NCI-H2107 treated with DMSO at 0.1 percent for 48 hours (cell line): ENCODE data around the gene PCBP4.

Experiments
- DNase-seq: peaks from one replicate; lab custom pipeline; 2025; ENCODE audit not compliant: unreplicated experiment; lab: John Stamatoyannopoulos, UW

The PCBP4 gene

DNA sequence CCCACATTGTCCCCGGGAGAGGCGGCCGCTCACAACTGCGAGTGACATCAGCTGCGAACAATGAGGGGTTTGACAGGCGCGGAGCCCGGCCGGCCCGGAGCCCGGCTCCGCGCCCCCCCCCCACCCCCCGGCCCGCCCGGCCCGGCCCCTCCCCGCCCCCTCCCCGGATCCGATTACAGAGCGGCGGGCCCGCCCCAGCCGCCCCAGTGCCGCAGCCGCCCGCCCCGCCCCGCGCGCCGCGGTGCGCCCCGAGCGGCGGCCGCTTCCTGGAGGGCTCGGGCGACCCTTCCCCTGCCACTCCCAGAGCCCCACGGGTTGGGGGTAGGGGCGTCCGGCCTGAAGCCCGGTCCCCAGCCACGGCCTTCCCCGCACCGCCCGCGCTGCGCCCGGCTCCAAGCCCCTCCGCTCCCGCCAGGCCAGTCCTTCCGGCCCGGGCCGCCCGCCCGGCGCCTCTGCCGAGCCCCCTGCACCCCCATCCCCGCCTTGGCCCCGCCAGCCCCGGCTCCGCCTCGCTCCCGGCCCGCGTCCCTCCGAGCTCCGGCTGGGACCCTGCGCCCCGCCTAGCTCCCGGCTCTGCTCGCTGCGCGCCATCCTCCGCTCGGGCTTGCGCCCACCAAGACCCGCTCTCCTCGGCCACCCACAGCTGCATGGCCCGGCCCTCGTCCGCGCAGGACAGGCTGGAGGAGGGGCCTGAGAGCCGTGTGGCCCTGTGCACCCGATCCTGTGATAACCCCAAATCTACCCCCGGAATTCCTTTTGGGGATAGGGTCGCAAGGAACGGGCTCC, at the start of gene PCBP4:
TSS of gene PCBP4 (minus strand) at position 71 of the 786 bp plus-strand sequence. CDS start 6,214 bp downstream, outside the sequence.
- DNase-seq: no peak

DNA sequence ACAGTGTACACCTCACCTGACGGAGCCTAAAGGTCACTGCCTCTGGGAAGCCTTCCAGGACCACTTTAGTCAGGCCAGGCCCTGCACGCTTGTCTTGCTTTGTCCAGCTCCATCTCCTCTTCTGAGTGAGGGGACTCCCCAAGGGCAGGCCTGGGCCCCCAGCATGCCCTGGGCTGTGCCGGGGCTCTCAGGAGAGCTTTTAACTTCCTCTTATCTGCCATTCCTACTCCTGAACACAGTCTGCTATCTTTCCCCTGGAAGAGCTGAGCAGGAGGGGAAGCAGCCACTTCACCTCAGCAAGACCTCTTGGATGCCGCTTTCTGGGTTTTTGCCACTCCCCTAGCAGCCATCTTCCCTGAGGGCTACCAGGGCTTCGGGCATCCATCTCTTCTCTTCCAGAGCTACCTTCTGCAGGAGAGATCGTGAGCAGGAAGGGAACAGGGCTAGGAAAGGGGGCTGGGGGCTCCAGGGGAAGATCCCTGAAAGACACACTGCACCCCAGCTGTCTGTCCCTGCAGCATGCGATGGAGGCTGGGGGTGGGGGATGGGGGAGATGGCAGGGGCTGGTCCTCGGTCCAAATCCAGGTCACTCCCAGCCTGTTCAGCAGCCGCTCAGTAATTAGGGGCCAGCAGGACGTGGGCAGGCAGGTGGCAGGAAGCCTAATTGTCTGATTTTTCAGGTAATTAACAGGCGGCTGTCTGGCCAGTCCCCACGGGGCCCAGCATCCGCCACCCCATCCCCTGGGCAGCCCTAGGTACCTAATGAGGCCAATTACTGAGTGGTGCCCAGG, 48.4 kb upstream of the PCBP4 start:
- no peak for DNase-seq

DNA sequence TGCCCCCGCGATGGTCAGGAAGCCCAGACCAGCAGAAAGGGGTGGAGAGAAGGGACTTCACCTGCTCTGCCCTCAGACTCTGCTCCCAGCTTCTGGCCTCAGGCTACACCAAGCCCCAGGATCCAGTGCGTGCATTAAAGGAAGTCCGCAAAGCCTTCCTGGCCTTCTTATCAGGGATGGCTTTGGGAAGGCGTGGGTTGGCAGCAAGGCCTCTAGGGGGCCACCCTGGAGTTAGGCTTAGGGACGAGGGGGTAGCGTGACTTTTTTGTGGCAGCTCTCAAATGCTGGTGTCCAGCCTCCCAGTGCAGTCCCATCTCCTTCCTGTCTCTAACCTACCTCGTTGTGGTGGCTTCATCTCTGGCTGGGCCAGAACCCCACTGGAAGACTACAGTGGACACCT, 47.4 kb upstream of the PCBP4 start:
- DNase-seq: no peak

DNA sequence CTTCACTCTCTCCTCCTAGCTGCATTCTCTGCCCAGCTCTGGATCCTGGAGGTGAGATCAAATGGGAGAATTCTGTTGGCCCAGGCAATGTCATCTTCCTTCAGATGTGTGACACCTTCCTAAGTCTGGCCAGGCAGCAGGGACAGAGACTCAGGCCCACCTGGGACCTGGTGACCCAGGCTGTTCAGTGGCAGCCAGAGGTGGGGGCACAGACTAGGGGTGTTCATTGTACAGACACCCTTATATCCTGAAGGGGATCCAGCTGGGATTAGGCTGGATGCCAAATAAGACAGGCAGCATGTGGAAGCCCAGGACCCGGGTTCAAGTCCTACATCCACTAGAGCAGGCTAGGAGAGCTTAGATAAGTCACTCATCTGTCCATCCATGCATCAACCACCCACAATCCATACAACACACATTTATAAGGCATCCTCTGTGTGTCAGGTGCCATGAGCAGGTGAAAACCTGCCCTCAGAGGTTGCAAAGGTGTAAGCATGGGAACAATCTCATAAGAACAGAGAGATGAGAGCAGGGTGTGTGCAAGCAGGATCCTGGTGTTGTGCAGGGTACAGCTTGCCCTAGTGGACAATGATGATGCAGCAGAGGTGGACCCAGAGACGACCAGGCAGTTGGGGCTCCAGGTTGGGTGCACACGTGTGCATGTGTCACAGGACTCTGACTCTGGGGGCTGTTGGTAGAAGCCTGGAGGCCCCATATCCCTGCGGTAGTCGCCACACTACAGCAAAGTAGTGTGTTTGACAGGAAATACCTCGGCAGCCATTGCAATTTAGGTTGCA, 46.7 kb upstream of the PCBP4 start:
- no peak for DNase-seq

DNA sequence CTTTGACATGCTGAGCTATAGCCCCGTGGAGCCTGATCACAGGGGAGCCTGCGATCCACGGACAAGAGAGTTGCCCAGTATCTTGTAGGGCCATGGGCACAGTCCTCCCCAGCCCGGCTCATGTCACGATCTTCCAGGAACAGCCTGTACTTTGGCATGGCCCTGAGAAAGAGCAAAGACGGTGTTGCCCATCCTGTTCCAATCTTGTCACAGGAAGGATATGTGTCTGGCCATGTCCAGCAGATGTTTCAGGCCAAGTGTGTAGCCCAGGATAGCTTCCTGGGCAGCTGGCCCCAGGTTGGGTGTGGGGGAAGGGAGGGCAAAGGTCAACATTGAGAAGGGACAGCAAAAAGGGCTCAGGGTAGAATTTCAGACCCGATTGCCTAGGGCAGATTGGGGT, 45.4 kb upstream of the PCBP4 start:
- no peak for DNase-seq

DNA sequence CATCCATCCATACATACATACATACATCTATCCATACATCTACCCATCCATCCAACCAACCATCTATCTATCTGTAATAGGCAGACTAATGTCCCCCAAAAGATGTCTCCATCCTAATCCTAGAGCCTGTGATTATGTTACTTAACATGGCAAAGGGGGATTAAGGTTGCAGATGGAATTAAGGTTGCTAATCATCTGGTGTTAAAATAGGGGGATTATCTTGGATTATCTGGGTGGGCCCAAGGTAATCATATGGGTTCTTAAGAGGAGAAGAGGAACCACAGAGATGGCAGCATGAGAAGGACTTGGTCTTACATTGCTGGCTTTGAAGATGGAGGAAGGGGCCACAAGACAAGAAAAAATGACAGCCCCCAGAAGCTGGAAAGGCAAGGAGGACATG, 43.2 kb upstream of the PCBP4 start:
- no peak for DNase-seq

DNA sequence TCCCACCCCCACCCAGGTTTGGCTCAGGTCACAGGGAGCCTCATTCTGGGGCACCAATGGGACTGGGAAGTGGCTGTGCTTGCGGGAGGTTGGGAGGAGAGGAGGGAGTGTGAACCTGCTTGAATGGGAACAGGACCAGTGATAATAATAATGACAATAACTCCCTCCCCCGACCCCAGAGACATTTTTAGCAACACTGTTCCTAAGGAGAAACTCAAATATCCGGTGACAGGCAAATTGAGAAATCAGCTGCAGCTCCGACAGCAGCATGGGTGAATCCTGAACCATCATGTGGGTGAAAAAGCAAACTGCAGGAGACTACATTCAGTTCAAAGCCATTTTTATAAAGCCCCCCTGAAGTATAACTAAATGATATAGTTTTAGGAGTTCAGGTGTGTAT, 40.0 kb upstream of the PCBP4 start:
- no peak for DNase-seq

DNA sequence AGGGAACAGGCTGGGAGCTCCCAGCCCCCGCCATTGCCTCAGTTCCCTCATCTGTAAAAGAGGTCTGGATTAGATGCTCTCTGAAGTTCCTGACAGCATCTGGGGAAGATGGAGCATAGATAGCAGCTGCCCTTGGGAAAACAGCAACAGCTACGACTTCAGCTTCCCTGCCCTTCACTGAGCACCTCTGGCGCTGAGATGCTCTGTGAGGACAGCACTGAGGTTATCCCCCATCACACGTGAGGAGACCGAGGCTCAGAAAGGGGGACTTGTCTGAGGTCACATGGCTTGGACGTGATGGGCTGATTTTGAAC, 39.5 kb upstream of the PCBP4 start:
- no peak for DNase-seq

DNA sequence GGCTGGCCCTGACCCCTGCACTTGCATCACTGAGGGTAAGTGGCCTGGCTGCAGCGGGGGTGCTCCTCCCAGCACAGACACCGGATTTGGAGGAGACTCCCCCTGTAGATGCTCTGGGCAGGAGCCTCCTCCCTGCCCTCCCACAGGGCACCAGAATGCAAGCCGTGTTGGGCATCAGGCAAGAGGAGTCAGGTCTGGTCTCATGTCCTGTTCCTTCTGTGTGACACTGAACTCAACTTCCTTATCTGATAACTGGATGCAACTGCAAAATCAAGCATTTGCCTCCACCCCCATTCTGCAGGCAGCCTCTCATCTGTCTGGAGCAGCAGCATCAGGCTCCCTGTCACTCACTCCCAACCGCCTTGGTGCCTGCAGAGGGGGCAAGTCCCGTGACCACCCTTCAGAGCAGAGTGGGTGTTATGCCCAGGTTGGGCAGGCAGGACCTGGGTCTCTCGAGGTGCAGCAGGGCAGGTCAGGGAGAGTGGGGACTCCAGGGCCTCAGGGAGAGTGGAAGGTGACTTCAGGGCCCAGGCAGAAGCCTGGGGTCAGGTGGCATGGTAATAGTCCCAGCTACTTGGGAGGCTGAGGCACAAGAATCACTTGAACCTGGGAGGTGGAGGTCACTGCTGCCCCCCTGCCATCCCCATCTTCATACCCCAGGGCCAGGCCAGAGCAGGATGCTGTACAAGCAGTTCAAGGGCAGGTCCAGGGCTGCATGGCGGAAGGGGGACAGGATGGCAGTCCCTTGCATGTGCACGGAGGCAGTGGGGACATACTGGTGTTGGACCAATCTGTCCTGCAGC, 39.0 kb upstream of the PCBP4 start:
- DNase-seq: no peak

DNA sequence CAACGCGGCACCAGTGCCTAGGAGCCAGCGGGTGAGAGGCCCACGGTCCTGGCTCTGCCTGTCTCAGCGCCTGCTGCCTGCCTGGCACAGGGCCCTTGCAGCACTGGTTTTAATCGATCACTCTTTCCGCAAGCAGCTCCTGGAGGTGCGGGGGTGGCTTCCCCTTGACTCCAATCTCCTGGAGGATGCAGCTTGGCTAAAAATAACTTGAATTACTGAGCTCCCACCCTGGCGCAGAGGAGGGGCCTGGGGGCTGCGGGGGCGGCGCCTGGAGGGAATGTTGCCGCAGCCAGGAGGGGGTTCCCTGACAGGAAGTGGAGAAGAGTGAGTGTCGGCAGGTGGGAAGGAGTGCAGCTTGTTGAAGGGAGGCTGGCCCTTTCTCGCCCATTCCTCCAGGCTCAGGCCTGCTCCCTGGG, 38.3 kb upstream of the PCBP4 start:
- no peak for DNase-seq

DNA sequence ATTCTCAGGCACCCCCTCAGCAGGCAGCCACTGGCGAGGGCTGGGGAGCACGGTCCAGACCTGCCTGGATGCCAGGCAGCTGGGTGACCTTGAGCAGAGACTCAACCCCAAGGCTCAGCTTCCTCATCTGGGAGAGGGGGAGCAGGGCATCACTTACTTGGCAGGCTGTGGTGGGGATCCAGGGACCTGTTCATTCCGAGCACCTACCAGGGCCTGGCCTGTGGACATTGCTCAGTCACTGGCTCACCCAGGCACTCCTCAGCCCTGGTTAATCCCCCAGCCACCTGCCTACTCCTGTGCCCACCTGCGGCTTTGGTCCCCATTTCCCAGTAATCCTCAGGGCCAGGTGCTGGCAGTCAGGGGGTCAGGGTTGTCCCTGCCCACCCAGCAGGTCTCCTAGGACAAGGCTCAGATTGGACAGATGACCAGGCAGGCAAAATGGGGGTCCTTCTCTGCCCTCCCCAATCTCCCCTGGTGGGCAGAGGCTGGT, 37.7 kb upstream of the PCBP4 start:
- DNase-seq: no peak

DNA sequence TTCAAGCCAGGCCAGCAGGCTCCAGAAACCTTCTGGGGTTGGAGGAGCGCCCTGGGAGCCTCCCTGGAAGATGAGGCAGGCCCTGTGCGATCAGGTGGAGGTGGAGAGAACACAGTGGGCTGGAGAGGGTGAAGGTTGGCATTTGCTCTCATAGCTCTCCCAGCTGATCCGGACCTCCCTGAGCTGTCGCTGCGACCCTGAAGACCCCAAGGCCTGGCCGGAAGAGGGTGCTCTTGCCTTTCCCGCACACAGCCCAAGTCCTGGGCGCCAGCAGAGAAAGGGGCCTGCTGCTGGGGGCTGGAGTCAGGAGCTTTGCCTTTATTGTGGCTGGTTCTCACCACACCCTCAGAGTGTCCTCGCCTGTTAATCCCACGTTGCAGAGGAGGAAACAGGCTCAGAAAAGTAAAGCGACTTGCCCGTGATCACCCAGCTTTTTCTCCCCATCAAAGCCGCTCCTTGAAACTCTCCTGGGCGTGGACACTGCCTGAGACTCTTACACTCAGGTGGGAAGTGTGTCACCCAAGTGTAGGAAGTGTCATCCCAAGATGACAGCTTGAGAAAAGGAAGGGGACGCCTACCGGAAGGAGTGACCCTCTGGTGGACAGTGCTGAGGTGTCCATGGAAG, 37.0 kb upstream of the PCBP4 start:
- no peak for DNase-seq

DNA sequence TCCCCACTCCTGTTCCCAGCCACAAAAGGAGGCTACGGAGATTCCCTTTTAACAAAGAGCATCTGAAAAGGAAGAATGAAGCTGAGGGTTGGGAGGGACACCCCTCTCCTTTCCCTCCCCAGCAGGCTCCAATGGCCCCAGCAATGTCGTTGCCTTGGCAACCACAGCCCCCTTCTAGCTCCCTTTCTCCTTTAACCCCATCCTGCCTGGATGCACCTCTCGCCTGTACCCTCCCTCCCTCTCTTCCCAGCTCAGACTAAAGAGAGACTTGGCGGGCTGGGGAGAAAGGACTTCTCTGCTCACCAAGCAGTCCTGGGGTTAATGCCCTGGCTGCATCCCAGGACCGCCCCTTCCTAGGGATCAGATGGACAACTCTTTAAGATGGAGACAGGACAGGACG, 35.5 kb upstream of the PCBP4 start:
- DNase-seq: no peak

DNA sequence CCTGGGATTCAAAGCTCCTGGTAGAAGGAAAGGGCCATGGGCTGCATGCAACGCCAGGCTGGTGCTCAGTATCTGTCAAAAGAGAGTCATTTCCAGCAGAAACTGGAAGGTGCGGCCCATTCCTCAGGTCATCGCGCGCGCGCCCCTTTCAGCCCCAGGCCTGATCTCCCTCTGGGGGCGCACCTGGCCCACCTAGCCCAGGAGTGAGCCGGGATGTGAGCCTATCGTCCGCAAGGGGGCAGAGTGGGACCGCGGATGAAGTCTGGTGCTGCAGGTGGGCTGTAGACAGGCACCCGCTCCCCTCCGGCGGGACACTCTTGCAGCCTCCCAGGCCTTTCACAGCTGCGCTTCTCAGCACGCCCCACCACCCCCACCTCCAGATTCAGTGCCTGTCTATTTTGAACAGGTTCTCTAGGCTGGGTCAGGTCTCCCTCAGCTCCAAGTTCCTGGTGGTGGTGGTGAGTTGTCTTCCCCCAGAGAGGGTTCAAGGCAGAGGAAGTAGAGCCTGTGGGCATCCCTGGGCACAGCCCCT, 34.3 kb upstream of the PCBP4 start:
- DNase-seq: no peak

DNA sequence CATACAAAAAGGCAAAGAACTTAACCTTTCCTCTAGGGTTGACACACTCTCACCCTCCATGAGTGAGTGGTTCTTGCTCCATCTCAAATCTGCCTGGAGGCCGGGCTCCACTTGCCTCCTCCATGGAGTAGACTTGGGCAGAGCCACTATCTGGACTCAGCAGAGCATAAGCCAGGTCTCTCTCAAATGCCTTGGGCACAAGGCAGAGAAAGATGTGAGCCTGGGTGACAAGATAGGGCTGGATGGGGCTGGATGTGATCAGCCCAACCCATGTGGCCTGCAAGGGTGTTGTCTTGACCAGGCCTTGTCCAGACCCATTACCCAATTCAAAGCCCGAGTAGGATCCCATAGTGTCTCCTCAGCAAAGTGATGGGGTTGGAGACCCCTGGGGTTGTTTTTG, 32.6 kb upstream of the PCBP4 start:
- DNase-seq: no peak

DNA sequence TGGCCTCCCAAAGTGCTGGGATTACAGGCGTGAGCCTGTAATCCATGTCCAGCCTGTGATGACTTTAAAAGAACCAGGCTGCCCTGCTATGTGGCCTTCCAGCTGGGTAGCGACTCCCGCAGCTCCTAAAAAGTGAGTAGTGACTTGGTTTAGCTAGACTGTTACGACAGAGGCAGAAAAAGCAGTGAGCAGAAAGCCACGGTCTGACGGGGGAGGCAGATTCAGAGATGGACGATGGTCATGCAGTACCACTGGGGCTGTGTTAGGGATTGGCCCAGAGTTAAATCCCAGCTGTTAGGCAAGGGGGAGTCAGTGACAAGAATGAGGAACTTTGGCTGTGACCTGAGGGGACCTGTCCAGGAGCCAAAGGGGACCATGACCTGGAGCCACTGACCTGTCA, 31.5 kb upstream of the PCBP4 start:
- DNase-seq: no peak

DNA sequence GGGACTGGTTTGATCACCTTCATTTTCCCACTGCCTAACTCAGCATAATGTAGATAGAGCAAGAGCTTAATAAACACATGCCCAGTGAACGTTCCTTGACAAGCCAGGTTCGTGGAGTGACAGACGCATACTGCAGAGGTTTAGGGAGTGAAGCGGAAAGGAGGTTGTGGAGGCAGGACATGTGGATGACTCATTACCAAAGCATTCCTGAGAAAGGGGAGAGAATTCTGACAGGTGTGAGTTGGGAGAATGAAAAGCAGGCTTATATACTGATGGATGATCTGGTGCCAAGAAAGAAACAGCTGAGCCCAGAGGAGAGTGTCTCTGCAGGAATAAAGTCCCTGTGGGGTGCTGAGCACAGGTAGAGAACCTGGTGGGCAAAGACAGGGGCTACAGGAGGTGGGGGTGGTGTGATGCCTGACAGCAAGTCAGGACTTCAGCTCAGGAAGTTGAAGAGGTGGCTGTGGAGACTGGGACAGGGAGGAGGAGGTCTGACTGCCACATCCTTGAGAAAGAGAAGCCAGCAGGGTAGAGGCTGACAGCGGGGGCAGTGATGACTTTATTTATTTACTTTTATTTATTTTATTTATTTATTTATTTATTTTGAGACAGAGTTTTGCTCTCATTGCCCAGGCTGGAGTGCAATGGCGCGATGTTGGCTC, 30.8 kb upstream of the PCBP4 start:
- DNase-seq: no peak

DNA sequence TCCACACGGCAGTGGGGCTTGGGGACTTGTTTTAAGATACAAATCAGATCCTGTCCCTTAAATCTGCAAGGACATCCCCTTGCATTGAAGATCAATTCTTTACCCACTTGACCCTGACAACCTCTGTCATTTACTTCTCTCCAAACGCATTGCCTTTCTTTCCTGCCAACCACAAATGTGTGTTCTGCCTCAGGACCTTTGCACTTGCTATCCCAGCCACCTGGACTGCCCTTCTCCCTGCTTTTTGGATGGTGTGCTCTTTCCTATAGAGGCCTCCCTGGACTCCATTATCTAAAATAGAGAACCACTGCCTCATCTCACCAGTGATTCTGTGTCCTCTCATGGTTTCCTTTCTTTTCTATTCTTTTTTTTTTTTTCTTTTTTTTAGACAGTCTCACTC, 29.9 kb upstream of the PCBP4 start:
- DNase-seq: no peak

DNA sequence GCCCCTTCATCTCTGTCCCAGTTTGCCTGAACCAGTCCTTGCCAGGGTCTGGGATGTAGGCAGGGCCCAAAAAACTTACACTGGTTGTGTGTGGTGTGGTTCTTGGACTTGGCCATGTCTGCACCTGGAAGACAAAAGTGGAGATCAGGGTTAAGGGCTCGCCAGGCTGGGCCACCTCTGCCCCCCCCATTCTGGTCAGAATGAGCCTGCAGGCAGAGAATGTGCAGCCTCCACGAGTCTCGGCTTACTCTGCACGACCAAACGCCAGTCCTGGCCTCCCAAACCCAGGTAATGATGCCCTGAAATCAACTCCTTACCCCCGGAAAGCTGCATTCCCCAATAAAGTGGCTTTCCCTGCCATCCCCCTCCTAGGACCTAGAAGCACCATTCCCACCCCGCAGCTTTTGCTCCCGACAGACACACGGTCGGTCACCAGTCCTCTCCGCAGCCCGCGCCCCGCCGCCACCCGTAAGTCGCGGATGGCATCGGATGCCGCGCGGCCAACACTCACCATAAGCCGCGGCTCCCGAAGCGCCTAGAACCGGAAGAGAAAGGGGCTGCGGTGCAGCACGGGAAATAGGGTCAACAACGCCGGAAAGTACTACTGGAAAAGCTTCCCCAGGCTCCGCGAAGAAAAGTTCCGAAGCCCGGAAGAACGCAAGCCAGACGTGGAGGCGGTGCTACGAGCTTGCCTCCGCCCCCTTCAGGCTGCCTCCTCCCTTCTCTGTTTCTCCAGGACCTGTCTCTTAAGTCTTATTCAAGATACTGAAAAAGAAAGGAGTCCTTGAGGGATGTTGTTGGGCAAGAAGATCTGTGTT, 28.3 kb upstream of the PCBP4 start, which contains the start of gene RPL29:
TSS of gene RPL29 (minus strand) at position 550 of the 818 bp plus-strand sequence. CDS start at position 116, 434 bp downstream.
- peak; percentile 57 for DNase-seq
